GM21619 (cell line): ENCODE results near the gene ANKRD33.

Experiments used
- ATAC-seq: cut with Tn5 transposase; IDR thresholded peaks from one replicate; pipeline ENCODE4 v1.9.1; 2021; ENCODE audit not compliant: unreplicated experiment

The ANKRD33 gene

DNA sequence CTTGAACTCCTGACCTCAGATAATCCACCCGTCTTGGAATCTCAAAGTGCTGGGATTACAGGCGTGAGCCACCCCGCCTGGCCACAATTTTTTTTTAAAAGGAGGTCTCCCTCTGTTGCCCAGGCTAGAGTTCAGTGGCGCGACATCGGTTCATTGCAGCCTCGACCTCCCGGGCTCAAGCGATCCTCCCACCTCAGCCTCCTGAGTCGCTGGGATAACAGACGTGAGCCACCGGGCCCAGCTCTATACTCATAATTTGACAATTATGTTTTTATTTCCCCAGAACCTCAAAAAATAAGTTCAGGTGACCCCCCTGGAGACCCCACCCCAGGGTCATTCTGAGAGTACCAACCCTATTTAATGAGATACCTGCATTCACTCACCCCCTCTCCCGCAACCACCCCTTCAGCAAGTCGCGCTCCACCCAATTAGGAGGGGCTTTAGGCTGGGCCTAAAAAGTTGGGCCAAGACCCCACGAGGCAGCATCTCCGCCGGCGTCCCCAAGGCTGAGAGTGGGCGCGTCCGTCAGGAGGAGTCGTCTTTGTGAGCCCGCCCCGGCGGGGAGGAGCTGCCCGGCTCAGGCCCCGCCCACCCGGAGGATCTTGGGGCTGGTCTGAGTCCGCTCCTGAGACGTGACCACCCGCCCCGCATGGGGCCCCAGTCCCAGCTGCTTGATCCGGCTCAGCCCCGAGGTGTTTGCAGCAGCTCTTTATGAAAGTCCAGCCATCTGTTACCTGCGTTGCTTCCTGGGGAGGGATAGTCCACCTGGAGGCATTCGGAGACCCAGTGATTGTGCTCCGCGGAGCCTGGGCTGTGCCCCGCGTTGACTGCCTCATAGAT lies at the start of gene ANKRD33:
ANKRD33 (plus strand) TSS at position 628 of the 840 bp plus-strand sequence; CDS start at position 712, 84 bp downstream.
- no peak for ATAC-seq

DNA sequence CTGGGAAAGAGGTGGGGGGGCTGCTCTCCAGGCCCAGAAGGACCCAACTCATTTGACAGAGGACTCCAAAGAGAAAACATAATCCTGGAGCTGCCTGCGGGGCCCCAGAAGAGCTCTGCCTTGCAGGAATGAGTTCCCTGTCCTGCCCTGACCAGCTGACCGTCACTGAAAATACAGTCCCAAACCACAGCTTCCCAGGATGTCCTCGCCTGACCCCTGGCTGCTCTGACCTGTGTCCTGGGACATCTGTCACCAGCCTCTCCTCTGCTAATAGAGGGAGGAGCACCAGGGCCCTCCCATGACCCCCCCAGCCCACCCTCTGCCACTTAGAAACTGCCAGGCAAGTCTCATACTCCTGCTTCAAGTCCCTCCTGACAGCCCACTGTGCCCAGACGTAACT lies 49.1 kb upstream of the ANKRD33 start:
- no peak for ATAC-seq

- ATAC-seq = no peak
These were observed 48.5 kb upstream of the ANKRD33 start for GRCh38 chr12:51839310-51839947.

GRCh38 chr12:51840966-51841365 lies 46.9 kb upstream of the ANKRD33 start:
- ATAC-seq = no peak

DNA sequence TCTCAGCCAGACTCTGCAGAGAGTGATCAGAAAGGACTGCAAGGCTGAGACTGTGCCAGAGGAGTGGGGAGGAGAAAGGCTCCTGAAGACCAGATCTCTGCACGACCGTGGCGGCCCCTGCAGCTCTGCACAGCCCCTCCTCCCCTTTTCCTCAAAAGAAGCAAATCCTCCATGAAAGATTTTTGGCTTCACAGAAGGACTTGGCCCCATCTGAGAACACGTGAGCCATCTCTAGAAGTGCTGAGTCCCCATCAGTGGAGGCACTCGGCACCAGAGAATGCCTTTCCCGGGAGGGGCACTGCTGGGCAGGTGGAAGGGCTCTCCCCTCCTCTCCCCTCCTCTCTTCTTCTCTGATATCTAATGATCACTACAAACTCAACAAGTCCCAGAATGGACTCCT lies 46.2 kb upstream of the ANKRD33 start:
- ATAC-seq = no peak

DNA sequence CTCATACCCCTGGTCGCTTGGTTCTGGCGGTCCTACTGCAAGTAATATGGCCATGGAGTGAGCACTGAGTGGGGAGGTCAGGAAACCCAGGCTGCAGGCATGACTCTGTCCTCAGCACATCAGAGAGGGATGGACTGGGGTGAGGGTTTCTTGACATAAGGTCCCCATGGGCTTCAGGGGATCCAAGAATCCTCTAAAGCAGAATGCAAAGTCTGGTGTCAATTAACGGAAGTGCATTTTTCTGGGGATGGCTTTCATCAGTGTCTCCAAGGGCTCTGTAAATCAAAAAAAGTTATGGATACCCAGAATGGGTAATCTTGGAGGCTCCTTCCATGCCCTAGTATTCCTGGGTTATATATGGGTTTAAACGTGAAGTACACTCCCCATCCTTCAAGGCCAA lies 43.0 kb upstream of the ANKRD33 start:
- no peak for ATAC-seq

DNA sequence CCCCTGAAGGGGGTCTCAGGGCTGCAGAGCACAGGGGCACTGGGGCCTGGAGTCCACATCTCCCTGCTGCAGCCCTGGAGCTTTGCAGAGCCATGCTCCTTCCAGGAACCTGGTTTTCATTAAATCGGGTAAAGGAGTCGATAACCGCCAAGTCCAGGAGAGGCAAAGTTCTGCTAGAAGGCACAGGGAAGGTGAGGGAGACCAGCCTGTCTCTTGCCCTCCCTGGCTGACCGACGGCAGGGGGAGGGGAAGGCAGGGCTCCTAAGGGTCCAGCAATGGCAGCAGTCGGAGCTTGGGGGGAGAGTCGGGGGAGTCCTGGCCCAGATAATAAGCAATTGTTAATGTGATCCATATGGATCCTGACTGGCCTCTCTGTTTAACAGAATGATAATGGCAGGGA lies 42.4 kb upstream of the ANKRD33 start:
- no peak for ATAC-seq

DNA sequence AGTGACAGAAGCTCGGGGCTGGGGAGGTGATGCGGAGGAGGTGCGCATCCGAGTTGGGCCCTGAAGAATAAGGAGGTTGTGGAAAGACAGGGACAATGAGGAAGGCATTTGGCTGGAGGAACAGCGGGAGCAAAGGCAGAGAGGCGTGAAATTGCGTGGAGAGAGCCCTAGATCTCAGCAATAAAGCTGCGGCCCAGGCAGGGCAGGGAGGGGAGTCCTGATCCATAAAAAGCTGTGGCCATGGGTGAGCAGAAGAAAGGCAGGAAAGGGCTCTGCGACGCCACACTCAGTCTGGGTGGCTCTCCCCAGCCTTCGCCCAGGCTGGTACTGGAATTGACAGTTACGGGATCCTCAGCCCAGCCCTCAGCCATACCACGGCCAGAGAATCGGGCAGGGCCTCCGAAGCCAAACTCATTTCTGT lies 41.6 kb upstream of the ANKRD33 start:
- no peak for ATAC-seq

- no peak for ATAC-seq
These were observed 40.8 kb upstream of the ANKRD33 start for GRCh38 chr12:51846911-51847642.

- ATAC-seq = no peak
These were observed 40.1 kb upstream of the ANKRD33 start for GRCh38 chr12:51847643-51848325.

GRCh38 chr12:51848326-51848727 lies 39.6 kb upstream of the ANKRD33 start, which contains the start of gene FIGNL2:
Gene FIGNL2, minus strand, starts transcription at chr12:51848718. Its CDS starts 26,305 bp downstream, at chr12:51822413.
- ATAC-seq = no peak

DNA sequence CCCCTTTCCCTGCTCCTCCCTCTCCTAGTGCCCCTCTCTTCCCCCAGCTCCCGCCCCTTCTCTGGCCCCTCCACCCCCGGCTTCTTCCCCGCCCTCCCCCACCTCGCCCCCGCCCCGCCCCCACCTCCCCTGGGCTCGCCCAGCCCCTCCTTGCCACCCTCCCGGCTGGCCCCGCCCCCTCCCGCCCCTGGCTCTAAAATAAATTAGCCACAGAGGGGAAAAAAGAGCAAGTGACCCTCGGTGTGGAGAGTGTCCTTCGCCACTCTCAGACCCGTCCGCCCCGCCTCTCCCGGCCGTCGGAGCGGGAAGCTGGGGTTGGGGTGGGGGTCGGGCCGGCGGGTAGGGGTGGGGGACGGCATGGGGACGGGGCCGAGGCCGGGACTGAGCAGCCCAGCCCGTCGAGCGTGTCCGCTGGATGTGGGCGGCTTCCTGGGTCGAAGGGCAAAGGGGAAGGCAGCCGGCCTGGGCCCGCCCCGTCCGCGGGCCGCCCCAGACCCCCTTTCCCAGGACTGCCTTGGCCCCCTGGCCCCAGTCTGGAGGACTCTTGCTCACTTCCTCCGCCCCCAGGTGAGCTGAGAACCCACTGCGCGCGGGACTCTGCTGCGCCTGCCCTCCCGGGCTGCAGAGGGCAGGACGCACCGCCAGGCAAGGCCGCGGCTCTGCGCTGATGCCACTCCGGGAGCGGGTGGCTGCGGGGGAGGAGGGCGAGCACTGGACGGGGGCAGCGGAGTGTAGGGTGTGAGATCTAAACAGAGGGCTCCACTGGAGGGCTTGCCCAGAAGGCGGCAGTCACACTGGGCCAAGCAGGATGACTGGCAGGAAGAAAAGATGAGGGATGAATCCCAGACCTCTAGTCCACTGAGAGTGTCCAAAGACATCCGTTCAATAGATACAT lies 38.8 kb upstream of the ANKRD33 start:
- no peak for ATAC-seq

DNA sequence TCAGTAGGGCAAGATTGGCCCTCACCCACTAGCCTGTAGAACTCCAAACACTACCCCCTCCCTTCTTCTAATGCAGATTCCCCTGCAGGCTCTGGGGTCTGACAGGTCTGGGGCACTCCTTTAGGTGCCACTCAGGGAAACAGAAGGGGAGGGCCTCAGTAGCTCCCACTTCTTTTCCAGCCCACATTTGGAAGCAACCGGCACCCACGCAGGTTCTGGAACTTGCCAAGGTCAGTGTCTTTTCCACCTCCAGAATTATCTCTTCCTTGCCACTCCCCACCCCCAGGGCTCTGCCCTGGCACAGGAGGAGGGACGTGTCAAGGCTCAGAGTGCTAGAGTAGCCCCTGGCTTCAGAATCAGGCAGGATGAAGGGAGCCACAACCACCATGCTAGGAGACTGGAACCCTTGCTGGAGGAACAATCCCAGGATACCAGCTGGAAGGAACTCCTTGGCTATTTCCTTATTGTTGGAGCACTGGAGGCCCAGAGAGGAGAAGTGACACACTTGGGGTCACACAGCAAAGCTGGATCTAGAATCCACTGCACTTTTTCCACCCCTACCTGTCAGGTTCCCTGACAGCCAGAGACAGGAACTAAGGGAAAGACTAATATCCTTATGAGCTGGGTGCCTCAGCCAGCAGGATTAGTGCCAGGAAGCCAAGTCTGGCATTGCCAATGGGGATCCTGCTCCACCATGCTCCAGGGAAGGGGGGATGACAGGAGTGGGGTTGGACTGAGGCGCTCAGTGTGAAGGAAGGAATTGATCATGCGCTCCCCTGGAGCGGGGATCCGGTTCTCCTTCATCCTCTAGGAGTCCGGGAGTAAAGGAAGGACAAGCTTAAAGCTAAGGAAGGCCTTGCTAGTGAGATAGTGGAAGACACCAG lies 37.6 kb upstream of the ANKRD33 start:
- no peak for ATAC-seq

DNA sequence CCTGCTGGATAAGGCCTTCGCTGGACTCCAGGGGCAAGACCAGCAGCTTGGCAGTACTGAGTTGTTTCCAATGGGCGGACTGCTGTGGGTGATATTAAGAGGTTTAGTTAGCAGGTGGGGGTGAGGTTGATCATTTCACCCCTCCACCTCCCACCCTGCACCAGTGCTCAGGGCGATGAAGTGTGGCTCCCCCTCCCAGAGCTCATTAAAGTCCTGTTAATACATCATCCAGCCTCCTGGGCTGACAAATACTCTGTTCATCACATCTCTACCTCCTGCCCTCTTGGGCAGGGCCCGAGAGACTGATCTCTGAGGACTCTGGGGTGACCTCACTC lies 37.0 kb upstream of the ANKRD33 start:
- ATAC-seq = no peak

DNA sequence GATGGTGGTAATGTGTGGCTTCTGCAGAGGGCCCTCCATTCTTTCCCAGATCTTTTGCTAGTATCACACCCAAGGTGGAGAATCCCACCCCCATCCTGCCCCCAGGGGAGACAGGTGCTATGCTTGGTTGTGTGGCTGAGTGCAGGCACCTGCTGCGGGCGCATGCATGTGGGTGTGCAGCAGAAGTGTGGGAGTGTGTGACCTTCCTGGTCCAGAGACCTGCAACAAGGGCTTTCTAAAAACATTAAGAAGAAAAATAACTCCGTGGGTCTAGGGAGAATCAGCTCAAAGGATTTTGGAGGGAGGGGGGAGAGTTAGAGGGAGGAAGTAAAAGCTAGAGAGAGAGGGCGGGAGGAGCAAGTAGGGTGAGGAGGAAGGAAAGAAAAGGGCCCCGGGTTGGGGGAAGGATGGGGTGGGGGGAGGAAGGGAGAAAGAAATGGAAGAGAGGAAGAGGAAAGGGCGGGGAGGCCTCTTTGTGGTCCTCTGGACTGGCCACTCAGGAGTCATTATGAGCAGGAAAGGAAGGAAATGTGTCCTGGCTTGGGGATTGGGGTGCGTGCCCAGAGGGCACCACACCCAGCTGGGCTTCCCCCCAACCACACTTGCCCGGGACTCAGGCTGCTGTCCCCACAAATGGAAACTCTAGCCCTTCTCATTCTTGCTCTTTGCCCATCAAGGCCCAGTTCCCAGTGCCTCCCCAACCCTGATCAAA lies 36.3 kb upstream of the ANKRD33 start:
- no peak for ATAC-seq

- no peak for ATAC-seq
These were observed 35.3 kb upstream of the ANKRD33 start for GRCh38 chr12:51852404-51853137.

DNA sequence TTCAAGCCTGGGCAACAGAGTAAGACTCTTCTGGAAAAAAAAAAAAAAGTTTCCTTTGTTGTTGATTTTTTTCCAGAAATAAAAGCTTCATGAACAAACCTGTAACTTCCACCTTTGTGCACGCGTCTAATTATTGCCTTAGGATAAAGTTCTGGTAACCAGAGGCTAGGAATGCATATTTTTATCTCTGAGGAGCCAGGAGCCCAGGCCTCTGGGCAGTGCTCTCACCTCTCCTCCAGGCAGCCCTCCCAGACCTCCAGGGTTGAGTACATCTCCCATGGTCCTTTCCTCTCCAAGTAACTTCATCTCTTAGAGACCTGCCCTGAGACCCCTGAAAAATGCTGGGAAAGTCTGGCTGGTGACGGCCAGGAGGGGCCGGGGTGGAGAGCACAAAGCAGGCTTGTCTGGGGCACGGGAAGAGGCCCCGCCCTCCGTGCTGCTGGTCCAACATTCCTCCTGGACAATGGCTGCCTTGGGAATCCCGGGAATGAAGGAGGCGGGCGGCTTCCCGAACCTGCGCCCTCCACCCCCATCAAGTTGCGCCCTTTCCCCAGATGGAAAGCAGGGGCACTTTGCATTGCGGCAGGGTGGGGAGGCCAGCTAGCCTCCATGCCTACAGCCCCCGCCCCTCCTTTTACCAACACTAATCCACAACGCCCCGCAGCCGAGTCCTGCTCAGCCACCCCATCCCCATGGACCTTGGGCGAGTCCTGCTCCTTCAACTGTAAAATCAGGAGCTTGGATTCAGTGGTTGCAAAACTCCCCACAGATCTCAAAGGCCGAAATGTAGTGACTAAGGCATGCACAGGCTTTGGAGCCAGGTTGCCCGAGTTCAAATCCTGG lies 32.1 kb upstream of the ANKRD33 start:
- no peak for ATAC-seq
